Endothelial cell (in vitro differentiated cells): ENCODE measurements around the gene RUNX2. TPM values are rescaled to one million over a fixed set of nuclear protein-coding genes. Genes with fewer than 3 reads are reported as not detected.

ENCODE experiments used
- DNase-seq: peaks from one replicate; pipeline ENCODE4 v3.0.0; 2021; ENCODE audit warnings: low spot score
- H3K27ac Mint-ChIP-seq: one replicate; pipeline ENCODE4 v1.8.0; 2021; ENCODE audit warnings: mixed read lengths, inconsistent platforms; ENCODE audit not compliant: unreplicated experiment
- H3K27me3 Mint-ChIP-seq: one replicate; pipeline ENCODE4 v1.8.0; 2021; ENCODE audit warnings: mild to moderate bottlenecking, moderate library complexity, mixed read lengths, inconsistent platforms; ENCODE audit not compliant: unreplicated experiment
- H3K36me3 Mint-ChIP-seq: one replicate; pipeline ENCODE4 v1.8.0; 2021; ENCODE audit warnings: mild to moderate bottlenecking, low read depth, mixed read lengths, inconsistent platforms; ENCODE audit not compliant: unreplicated experiment
- H3K4me1 Mint-ChIP-seq: one replicate; pipeline ENCODE4 v1.8.0; 2021; ENCODE audit warnings: mild to moderate bottlenecking, mixed read lengths, inconsistent platforms; ENCODE audit not compliant: unreplicated experiment
- H3K4me3 Mint-ChIP-seq: one replicate; pipeline ENCODE4 v1.8.0; 2021; ENCODE audit warnings: mild to moderate bottlenecking, mixed read lengths, inconsistent platforms; ENCODE audit not compliant: unreplicated experiment
- H3K9me3 Mint-ChIP-seq: one replicate; pipeline ENCODE4 v1.8.0; 2021; ENCODE audit warnings: mixed read lengths, inconsistent platforms; ENCODE audit not compliant: unreplicated experiment
- total RNA-seq: library from RNA; stranded (reverse); fragmentation: NEBNext Ultra II Directional; extraction: Animal tissue kit (Norgen Biotek cat#: 25700); gene quantifications from one replicate; pipeline ENCODE4 v1.2.1, GENCODE V29; 2021; ENCODE audit not compliant: unreplicated experiment
- TF ChIP-seq, protein P1 (sequence below): fragments of 200-600 bp; sonication (generic); IDR thresholded peaks from one replicate; pipeline ENCODE4 v1.5.0; 2021; ENCODE audit warnings: antibody characterized with exemption; ENCODE audit not compliant: unreplicated experiment

Gene RUNX2
- total RNA-seq, 1 donor from 2014 or later, result 1.8 TPM

DNA sequence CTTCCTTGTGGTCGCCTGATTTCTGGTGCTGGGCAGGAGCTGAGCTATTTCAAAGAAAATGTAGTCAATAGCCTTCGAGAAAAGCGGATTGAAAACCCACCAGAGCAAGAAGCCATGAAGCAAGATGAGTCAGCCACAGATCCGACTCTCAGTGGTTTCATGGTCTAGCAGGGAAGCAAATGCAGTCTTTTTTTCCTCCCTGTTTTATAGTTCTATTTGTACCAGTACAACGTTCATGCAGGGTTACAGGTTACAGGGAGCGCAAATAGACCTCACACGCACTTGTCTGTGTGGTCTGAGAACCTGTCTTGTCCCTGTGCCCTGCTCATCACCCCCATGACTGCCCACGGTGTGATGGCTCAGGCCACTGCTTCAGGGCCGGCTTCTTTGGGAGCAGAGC, 359.4 kb downstream of the RUNX2 start:
- DNase-seq, result no peak
- no peaks in the 10 kb centered on the region for H3K9me3 Mint-ChIP-seq
- H3K27me3 Mint-ChIP-seq, result no peaks in the 10 kb centered on the region
- TF ChIP-seq, protein P1, sequence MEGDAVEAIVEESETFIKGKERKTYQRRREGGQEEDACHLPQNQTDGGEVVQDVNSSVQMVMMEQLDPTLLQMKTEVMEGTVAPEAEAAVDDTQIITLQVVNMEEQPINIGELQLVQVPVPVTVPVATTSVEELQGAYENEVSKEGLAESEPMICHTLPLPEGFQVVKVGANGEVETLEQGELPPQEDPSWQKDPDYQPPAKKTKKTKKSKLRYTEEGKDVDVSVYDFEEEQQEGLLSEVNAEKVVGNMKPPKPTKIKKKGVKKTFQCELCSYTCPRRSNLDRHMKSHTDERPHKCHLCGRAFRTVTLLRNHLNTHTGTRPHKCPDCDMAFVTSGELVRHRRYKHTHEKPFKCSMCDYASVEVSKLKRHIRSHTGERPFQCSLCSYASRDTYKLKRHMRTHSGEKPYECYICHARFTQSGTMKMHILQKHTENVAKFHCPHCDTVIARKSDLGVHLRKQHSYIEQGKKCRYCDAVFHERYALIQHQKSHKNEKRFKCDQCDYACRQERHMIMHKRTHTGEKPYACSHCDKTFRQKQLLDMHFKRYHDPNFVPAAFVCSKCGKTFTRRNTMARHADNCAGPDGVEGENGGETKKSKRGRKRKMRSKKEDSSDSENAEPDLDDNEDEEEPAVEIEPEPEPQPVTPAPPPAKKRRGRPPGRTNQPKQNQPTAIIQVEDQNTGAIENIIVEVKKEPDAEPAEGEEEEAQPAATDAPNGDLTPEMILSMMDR, result no peak
- H3K4me3 Mint-ChIP-seq, result no peak overlapping the region
- no peaks in the 10 kb centered on the region for H3K4me1 Mint-ChIP-seq
- no peak overlapping the region for H3K27ac Mint-ChIP-seq
- no peaks in the 10 kb centered on the region for H3K36me3 Mint-ChIP-seq

DNA sequence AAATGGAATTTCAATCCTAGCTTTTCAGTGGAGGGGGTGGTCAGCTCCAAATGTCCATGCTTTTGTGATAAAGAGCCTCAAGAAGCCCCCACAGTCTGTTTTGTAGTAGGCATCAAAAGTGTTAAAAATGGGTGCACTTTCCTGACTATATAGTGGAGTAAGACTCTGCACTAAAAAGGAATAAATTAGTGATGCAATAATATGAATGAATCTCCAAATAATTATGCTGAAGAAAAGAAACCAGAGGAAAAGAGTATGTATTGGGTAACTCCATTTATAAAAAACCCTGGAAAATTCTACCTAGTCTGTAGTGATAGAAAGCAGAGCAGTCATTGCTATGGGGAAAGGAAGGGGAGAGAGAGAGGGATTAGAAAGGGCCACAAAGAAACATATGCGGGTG, 360.1 kb downstream of the RUNX2 start:
- no peak for DNase-seq
- Mint-ChIP-seq H3K27me3 (no peaks in the 10 kb centered on the region), H3K4me1 (no peaks in the 10 kb centered on the region), H3K4me3 (no peak overlapping the region), H3K27ac (no peak overlapping the region), H3K36me3 (no peaks in the 10 kb centered on the region), H3K9me3 (no peaks in the 10 kb centered on the region)
- TF ChIP-seq, protein P1, result no peak

DNA sequence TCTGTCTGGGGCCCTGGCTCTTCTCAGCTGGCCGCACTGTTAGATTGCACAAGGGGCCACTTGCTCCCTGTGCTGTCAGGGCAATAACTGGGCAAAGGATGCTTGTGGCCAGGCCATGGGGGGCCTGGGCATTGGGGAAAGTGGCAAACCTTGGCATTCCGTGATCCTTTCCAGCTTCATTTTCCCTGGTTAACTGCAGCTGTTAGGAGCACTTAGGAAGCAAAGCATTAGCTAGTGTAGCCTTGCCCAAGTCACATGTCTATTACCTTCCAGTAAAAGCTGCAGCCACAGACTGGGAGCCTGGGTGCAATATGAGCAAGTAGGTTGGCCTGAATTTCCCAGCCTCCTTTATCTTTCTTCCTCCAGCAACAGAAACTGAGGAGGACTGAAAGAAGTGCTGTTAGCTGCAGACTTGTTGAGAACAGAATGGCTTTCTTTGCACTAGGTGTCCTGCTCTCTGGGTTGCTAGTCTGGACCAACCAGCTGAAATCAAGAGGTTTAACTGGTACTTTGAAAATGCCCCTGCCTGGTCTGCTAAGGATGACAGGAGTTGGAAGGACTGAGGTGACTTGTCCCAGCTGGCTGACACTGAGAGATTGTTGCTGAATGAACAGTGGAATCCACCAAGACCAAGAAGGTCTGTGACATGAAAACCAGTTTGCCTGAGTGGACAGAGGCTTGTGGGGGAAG, 361.9 kb downstream of the RUNX2 start:
- no peak for DNase-seq
- H3K27ac Mint-ChIP-seq, result no peak overlapping the region

DNA sequence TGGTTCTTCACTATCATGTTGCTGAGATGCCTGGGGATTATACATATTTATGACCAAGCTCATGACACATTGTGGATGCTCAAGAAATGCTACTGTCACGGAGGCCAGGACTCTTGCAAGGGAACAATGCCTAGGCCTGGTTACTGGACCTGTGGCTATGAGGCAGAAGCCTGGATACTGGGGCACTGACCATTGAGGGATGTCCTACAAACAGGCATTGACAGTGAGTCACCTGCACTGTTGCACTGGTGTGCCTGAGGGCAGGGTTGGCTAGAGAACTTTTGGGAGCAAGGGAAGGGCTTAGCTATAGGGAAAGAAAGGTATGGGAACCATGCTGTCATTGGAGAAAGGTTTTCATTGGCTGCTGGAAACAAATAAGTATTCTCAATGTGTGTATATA, 362.7 kb downstream of the RUNX2 start:
- TF ChIP-seq, protein P1, result no peak
- no peak for DNase-seq
- H3K36me3 Mint-ChIP-seq, result no peaks in the 10 kb centered on the region
- no peaks in the 10 kb centered on the region for H3K9me3 Mint-ChIP-seq
- H3K27ac Mint-ChIP-seq, result no peak overlapping the region
- H3K27me3 Mint-ChIP-seq, result no peaks in the 10 kb centered on the region
- peaks cover 3% of the 10 kb centered on the region for H3K4me1 Mint-ChIP-seq
- H3K4me3 Mint-ChIP-seq, result no peak overlapping the region

More for the DNA sequence above, 361.9 kb downstream of the RUNX2 start:
- no peak overlapping the region for H3K4me3 Mint-ChIP-seq
- no peaks in the 10 kb centered on the region for H3K9me3 Mint-ChIP-seq
- H3K36me3 Mint-ChIP-seq, result no peaks in the 10 kb centered on the region
- TF ChIP-seq, protein P1, result no peak
- H3K4me1 Mint-ChIP-seq, result peaks cover 3% of the 10 kb centered on the region
- H3K27me3 Mint-ChIP-seq, result no peaks in the 10 kb centered on the region

DNA sequence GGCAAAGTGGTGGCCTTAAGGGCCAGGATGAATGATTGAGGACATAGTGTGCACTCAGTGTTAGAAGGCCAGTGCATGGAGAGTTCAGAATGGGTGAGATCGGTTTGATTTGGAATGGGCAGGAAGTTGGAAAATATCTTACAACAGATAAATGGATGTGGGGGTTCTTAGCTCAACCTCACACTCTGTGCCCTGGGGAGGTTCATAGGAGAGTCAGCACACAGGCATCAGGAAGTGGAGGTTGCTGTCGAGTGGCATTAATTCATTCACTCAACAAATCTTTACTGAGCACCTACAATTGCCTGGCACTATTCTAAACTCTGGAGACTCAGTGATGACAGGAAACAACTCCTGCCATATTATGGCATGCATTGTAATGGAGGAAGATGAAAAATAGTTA, 363.3 kb downstream of the RUNX2 start:
- no peaks in the 10 kb centered on the region for H3K36me3 Mint-ChIP-seq
- H3K27ac Mint-ChIP-seq, result no peak overlapping the region
- TF ChIP-seq, protein P1, result no peak
- no peak for DNase-seq
- peaks cover 3% of the 10 kb centered on the region for H3K4me1 Mint-ChIP-seq
- H3K27me3 Mint-ChIP-seq, result no peaks in the 10 kb centered on the region
- no peaks in the 10 kb centered on the region for H3K9me3 Mint-ChIP-seq
- no peak overlapping the region for H3K4me3 Mint-ChIP-seq
